Measurements from ENCODE around the gene WNT8A. TPM values are rescaled to one million over a fixed set of nuclear protein-coding genes. Genes with fewer than 3 reads are reported as not detected.

WNT8A gene
- total RNA-seq, 1 donor from 2014 or later, result not detected

DNA sequence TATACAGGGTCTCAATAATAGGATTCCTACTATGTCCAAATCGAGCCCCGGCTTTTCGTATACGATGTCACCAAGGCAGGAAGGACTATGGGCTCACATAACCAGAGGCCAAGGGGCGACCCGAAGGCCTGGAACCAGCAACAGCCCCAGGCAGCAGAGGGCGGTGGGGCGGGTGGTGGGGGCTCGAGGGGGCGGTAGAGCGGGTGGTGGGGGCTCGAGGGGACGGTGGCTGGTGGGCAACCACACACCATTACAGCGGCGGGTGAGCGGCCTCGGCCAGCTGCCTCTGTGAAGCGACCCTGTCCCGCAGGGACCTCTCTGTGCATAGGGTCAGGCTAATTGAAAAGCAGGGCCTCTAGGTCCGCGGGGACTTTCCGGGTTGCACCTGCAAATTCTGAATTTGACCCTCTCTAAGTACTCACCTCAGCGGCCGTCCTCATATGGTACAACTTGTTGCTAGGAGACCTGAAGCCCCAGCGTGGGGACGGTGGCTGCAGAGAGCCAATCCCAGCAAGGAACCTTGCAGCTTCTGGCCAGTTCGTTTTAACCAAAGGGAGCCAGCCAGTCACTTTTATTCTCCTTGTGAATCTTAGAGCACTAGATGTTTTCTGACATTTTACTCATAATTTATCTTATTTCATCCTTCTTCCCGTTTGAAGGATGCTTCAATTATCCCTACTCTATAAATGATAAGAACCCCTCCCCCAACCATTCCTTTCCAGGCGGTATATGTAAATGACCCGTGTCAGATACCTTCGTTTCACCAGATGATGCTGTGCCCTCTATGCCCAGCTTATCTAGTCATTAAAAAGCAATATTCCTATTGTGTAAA, 55.3 kb downstream of the WNT8A start, which contains the start of gene NME5:
TSS of gene NME5 (minus strand) at position 480 of the 832 bp plus-strand sequence. CDS start 648 bp downstream, outside the sequence.
- Histone ChIP-seq H3K9me3 (no peaks in the 10 kb centered on the region), H3K27me3 (no peaks in the 10 kb centered on the region), H3K4me3 (peak within 1 kb of the TSS; percentile 57 to 73), H3K4me1 (no peaks in the 10 kb centered on the region), H3K36me3 (no peaks in the 10 kb centered on the region), H3K27ac (no peak within 1 kb of the TSS)
- DNase-seq (ENCODE audit: low spot score in 2 of 2), result no peak
- no peak for TF ChIP-seq CTCF (IDR thresholded peaks at IDR 0.05)
- intact Hi-C loops (cut with DNase I), result loop anchor here (10.0 kb wide), 1 partner anchor 514 kb away; no protein-coding TSS in a partner anchor

DNA sequence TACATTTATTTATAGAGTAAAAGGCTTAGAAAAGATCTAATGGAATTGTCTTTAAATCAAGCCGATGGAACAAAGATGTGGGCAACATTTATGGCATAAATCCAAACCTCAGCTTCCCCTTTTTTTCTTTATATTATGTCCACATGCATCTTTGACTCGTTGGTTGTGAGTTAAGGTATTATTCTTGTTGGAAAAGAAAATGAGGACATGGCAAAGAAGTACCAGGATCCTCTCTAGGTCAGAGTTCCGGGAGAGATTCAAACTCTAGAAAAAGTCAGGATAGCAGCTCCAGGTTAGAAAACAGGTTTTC, 55.9 kb downstream of the WNT8A start:
- no peaks in the 10 kb centered on the region for H3K27me3 ChIP-seq
- no peak overlapping the region for H3K27ac ChIP-seq
- TF ChIP-seq CTCF (IDR thresholded peaks at IDR 0.05), result no peak
- H3K36me3 ChIP-seq, result no peaks in the 10 kb centered on the region
- no peak for DNase-seq (ENCODE audit: low spot score in 2 of 2)
- peak overlapping the region; percentile 57 to 73 for H3K4me3 ChIP-seq
- H3K4me1 ChIP-seq, result no peaks in the 10 kb centered on the region
- no peaks in the 10 kb centered on the region for H3K9me3 ChIP-seq
- intact Hi-C loops (cut with DNase I), result loop anchor here (10.0 kb wide), 1 partner anchor 515 kb away; no protein-coding TSS in a partner anchor

DNA sequence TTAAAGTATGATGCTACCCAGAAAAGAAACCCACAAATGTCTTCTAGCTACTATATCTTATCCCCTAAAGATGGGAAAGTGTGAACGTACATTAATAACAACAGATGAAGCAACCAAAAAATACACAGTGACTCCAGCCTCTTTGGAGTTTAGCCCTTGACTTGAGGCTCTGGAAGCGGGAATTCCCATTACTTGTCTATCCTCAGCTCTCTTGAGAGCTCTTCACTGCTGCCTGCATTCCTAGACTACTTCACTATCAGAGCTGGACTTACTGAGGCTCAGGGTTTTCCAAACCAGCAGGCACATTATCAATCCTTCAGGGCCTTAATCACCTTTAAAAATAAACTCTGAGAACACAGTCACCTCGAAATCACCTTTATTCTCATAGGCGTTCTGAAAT, 56.4 kb downstream of the WNT8A start:
- Histone ChIP-seq H3K9me3 (no peaks in the 10 kb centered on the region), H3K27me3 (no peaks in the 10 kb centered on the region), H3K4me1 (no peaks in the 10 kb centered on the region), H3K4me3 (no peak overlapping the region), H3K27ac (no peak overlapping the region), H3K36me3 (no peaks in the 10 kb centered on the region)
- intact Hi-C loops (cut with DNase I), result no loop called here
- no peak for DNase-seq (ENCODE audit: low spot score in 2 of 2)
- no peak for TF ChIP-seq CTCF (IDR thresholded peaks at IDR 0.05)

Other genes starting within 250 kb of the WNT8A start
- gene MYOT, start 216.2 kb upstream of the WNT8A start, total RNA-seq, result 12.3 TPM
- gene PKD2L2, start 194.6 kb upstream of the WNT8A start, total RNA-seq, result not detected
- 19.2 TPM for gene FAM13B, start 51.0 kb upstream of the WNT8A start, total RNA-seq
- gene NME5, start 55.4 kb downstream of the WNT8A start, total RNA-seq, result not detected
- 18.8 TPM for gene BRD8, start 94.6 kb downstream of the WNT8A start, total RNA-seq
- gene KIF20A, start 95.1 kb downstream of the WNT8A start, total RNA-seq, result not detected
- 13.2 TPM for gene CDC23, start 129.3 kb downstream of the WNT8A start, total RNA-seq
- gene GFRA3, start 190.6 kb downstream of the WNT8A start, total RNA-seq, result not detected
- gene CDC25C, start 247.8 kb downstream of the WNT8A start, total RNA-seq, result not detected